CD4-positive, alpha-beta T cell treated with Interleukin-1 beta for 1 hour (primary cell): ENCODE data around the gene PEX7.
"Not testable (repeated sequence)": the region's sequence is repeated elsewhere in the genome, so short reads cannot be mapped to it uniquely, and the experiment has no call there.

ENCODE experiments used
- DNase-seq, 2 donors: peaks; one replicate each; pipeline ENCODE4 v3.0.0-alpha.2; 2020 to 2022

Gene PEX7

GRCh38 chr6:136843210-136843609, 20.8 kb downstream of the PEX7 start:
- DNase-seq = no peak

- peak; percentile 6 to 50 for DNase-seq
Observed at GRCh38 chr6:136846046-136846445, 23.7 kb downstream of the PEX7 start.

GRCh38 chr6:136846477-136846876, 24.1 kb downstream of the PEX7 start:
- DNase-seq = not testable (repeated sequence)

- DNase-seq = not testable (repeated sequence)
Observed at GRCh38 chr6:136849979-136850563, 27.7 kb downstream of the PEX7 start.

- DNase-seq = no peak
Observed at GRCh38 chr6:136859430-136859829, 37.0 kb downstream of the PEX7 start.

GRCh38 chr6:136860043-136860442, 37.7 kb downstream of the PEX7 start:
- no peak for DNase-seq

GRCh38 chr6:136862662-136863061, 40.3 kb downstream of the PEX7 start:
- DNase-seq = no peak

- no peak for DNase-seq
Observed at GRCh38 chr6:136863752-136864151, 41.4 kb downstream of the PEX7 start.

- no peak for DNase-seq
Observed at GRCh38 chr6:136864676-136865075, 42.3 kb downstream of the PEX7 start.

- DNase-seq = no peak
Observed at GRCh38 chr6:136866872-136867416, 44.6 kb downstream of the PEX7 start.

- no peak for DNase-seq
Observed at GRCh38 chr6:136869451-136869850, 47.1 kb downstream of the PEX7 start.

GRCh38 chr6:136873748-136874147, 51.4 kb downstream of the PEX7 start:
- DNase-seq = no peak

- not testable (repeated sequence) for DNase-seq
Observed at GRCh38 chr6:136876469-136876868, 54.1 kb downstream of the PEX7 start.

GRCh38 chr6:136880748-136881460, 58.5 kb downstream of the PEX7 start:
- no peak for DNase-seq

GRCh38 chr6:136886091-136886490, 63.7 kb downstream of the PEX7 start:
- no peak for DNase-seq

GRCh38 chr6:136887953-136888352, 65.6 kb downstream of the PEX7 start:
- DNase-seq = no peak

- no peak for DNase-seq
Observed at GRCh38 chr6:136889271-136890193, 67.1 kb downstream of the PEX7 start.

- DNase-seq = no peak
Observed at GRCh38 chr6:136890194-136890839, 67.9 kb downstream of the PEX7 start.

GRCh38 chr6:136890986-136891385, 68.6 kb downstream of the PEX7 start:
- no peak for DNase-seq

GRCh38 chr6:136893187-136893586, 70.8 kb downstream of the PEX7 start:
- no peak for DNase-seq

- DNase-seq = no peak
Observed at GRCh38 chr6:136895901-136896300, 73.5 kb downstream of the PEX7 start.

- no peak for DNase-seq
Observed at GRCh38 chr6:136897071-136897470, 74.7 kb downstream of the PEX7 start.
